Activated naive CD8-positive, alpha-beta T cell treated with anti-CD3 and anti-CD28 coated beads for 36 hours (primary cell): ENCODE data around the gene NET1. TPM values are rescaled to one million over a fixed set of nuclear protein-coding genes. Genes with fewer than 3 reads are reported as not detected.
"Not testable (repeated sequence)": the region's sequence is repeated elsewhere in the genome, so short reads cannot be mapped to it uniquely, and the experiment has no call there.

Experiments
- DNase-seq: peaks from one replicate; pipeline ENCODE4 v3.0.0; 2021
- H3K27ac Mint-ChIP-seq: one replicate; pipeline ENCODE4 v1.8.0; 2022; ENCODE audit warnings: mild to moderate bottlenecking, moderate library complexity, mixed read lengths
- H3K27me3 Mint-ChIP-seq: one replicate; pipeline ENCODE4 v1.8.0; 2022; ENCODE audit warnings: mild to moderate bottlenecking, mixed read lengths
- H3K36me3 Mint-ChIP-seq: one replicate; pipeline ENCODE4 v1.8.0; 2021; ENCODE audit warnings: mild to moderate bottlenecking, mixed read lengths
- H3K4me1 Mint-ChIP-seq: one replicate; pipeline ENCODE4 v1.8.0; 2021; ENCODE audit warnings: mixed read lengths
- H3K4me3 Mint-ChIP-seq: one replicate; pipeline ENCODE4 v1.8.0; 2022; ENCODE audit warnings: mild to moderate bottlenecking, moderate library complexity, mixed read lengths
- H3K9me3 Mint-ChIP-seq: one replicate; pipeline ENCODE4 v1.8.0; 2022; ENCODE audit warnings: mixed read lengths
- total RNA-seq, 2 experiments: library from RNA; stranded (reverse); gene quantifications; one replicate each; pipeline ENCODE4 v1.2.3, GENCODE V29; 2021

Gene NET1
- total RNA-seq, 2 experiments from 2014 or later: 30.6 to 30.7 TPM

DNA sequence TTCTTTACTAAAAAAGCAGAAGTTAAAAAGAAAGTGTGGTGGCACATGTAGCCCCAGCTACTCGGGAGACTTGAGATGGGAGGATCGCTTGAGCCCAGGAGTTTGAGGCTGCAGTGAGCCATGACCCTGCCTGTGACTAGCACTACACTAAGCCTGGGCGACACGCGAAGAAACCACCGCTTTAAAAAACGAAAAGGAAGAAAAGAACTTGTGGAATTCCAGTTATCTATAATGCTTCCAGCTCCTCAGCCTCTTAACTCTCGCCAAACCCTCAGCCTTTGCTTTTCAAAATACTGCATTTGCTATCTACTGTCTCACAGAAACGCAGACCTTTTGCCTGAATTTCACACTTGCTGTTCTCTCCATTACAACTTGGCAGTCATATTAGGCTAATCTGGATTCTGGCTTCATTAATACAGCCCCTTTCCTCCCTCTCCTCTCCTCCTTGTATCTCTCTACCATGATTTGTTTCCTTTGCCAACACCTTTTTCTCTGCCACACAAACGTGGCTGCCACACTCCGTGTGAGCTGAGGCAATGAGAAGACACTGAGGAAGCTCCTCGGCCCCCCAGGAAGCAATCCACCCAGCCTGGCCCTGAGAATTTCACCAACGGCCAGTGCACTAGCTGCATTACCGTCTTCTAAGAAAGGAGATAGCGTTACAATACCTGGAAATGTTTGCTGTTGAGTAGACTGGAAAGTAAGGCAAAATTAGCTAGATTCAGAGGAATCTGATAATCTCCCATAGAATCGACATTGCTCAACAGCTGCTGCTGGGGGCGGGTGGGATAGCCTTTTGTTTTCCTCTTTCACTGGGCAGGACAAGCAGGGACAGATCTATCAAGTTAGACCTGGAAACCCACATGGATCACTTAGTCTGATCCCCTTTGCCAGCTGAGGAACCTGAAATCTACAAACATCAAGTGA lies 49.8 kb downstream of the NET1 start:
- peaks cover 14% of the 10 kb centered on the region for H3K36me3 Mint-ChIP-seq
- H3K4me3 Mint-ChIP-seq: no peak overlapping the region
- peaks cover 11% of the 10 kb centered on the region for H3K4me1 Mint-ChIP-seq
- H3K27ac Mint-ChIP-seq: no peak overlapping the region
- no peak for DNase-seq
- H3K27me3 Mint-ChIP-seq: peaks cover 6% of the 10 kb centered on the region
- H3K9me3 Mint-ChIP-seq: no peaks in the 10 kb centered on the region

- peaks cover 9% of the 10 kb centered on the region for H3K4me1 Mint-ChIP-seq
- DNase-seq: no peak
- H3K27me3 Mint-ChIP-seq: peaks cover 6% of the 10 kb centered on the region
- no peaks in the 10 kb centered on the region for H3K9me3 Mint-ChIP-seq
- H3K27ac Mint-ChIP-seq: no peak overlapping the region
- H3K36me3 Mint-ChIP-seq: peaks cover 12% of the 10 kb centered on the region
- H3K4me3 Mint-ChIP-seq: no peak overlapping the region
Observed at GRCh38 chr10:5462841-5463293, 50.5 kb downstream of the NET1 start.

GRCh38 chr10:5464546-5464945 lies 52.2 kb downstream of the NET1 start:
- Mint-ChIP-seq H3K27ac (no peak overlapping the region), H3K27me3 (peaks cover 6% of the 10 kb centered on the region), H3K4me3 (no peak overlapping the region), H3K36me3 (peaks cover 2% of the 10 kb centered on the region), H3K4me1 (peaks cover 3% of the 10 kb centered on the region), H3K9me3 (no peaks in the 10 kb centered on the region)
- DNase-seq: no peak

DNA sequence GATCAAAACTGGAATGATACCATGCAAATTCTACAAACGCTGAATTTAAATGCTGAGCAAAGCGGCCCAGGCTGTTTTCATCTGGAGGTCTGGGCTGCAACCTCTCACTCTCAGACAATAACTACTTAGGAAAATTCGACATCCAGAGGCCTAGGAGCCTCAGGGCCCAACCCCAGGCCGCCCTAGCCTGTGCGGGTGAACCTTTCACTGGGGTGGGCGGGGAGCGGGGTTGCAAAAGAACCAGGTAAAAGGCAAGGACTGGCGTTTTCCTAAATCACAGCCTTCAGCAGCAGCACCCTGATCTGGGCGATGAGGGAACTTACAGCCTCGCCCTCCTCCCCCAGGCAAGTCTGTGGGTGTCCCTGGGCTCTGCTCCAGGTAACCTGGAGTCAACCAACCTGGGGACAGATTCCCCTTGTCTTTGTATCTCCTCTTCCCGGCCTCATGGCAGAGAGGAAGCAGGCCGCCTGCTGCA lies 53.7 kb downstream of the NET1 start:
- Mint-ChIP-seq H3K27ac (no peak overlapping the region), H3K27me3 (peaks cover 6% of the 10 kb centered on the region), H3K4me1 (peaks cover 3% of the 10 kb centered on the region), H3K4me3 (no peak overlapping the region), H3K9me3 (no peaks in the 10 kb centered on the region), H3K36me3 (peaks cover 2% of the 10 kb centered on the region)
- no peak for DNase-seq

DNA sequence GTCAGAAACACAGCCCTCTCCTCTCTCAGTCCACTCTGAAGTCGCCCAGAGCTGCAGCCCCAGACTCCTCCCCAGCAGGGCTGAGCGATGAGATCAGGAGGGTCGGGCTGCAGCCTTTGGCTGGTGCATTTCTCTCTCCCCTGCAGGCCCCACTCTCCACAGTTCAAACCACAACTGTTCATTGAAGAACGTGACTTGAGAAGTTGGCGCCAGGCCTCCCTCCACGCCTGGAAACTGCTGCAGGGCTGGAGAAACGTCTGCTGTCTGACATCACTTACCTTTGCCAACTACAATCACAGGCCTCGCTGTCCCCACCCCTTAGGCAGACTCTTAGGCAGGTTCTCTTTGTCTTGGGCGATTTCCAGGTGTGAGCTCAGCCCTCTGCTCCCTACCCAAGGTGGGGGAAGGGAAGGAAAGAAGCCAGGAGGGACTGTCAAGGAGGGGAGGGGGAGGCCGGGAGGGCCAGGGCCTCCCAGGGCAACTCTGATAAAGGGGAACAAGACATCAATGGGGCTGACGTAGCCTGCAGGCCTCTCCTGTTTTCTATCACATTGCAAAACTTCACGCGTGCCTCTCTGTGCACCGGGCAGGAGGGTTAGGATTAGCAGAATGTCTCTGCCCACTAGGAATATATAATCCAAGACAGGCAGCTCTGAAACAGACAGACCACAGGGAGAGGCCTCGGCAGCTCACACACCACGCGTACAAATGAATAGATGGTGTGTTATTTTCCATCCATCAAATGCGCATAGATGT lies 54.3 kb downstream of the NET1 start:
- no peaks in the 10 kb centered on the region for H3K36me3 Mint-ChIP-seq
- no peak for DNase-seq
- H3K27me3 Mint-ChIP-seq: peaks cover 6% of the 10 kb centered on the region
- no peak overlapping the region for H3K27ac Mint-ChIP-seq
- H3K9me3 Mint-ChIP-seq: no peaks in the 10 kb centered on the region
- H3K4me3 Mint-ChIP-seq: no peak overlapping the region
- peaks cover 3% of the 10 kb centered on the region for H3K4me1 Mint-ChIP-seq

DNA sequence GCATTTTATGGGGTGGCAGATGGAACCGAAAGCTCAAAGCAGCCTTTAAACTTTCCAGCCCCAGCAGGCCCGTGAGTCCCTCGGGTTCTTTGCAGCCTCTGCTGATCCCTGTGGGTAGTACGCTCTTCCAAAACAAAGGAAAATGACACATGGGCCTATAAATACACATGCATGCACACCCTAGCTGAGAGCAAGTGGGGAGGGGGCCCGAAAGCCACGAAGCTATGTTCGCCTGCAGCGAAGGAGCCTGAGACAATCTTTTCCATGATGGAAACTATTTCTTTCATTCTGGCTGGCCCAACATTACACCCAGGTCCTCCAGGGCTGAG lies 54.8 kb downstream of the NET1 start:
- Mint-ChIP-seq H3K4me3 (no peak overlapping the region), H3K4me1 (peaks cover 3% of the 10 kb centered on the region), H3K36me3 (no peaks in the 10 kb centered on the region), H3K27ac (no peak overlapping the region), H3K9me3 (no peaks in the 10 kb centered on the region), H3K27me3 (peaks cover 6% of the 10 kb centered on the region)
- no peak for DNase-seq

DNA sequence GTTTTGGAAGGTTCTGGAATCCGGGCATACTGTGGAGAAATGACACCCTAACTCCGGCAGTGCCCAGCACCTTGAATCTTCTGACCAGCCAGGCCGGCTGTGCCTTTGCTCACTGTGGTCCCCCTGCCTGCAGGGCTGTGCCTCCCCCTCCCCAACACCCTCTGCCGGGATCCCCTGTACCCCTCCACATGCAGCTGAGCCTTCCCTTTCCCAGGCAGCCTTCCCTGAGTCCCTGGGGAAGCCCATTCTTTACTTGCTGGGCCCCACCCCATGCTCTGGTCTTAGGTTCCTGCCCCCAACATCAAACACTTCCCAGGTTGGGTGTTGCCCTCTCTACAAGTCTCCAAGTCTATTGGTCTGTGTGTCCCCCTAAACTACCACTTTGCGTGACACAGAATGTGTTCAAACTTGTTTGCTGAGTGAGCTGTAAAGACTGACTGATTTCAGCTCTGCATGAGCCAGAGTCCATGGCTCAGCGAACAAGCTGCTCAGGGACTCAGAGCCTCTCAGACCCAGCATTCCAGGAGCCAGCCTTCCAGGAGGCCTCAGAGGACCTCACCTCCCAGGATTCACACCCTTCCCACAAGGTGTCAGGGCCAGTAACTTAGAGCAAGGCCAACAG lies 55.4 kb downstream of the NET1 start:
- peaks cover 6% of the 10 kb centered on the region for H3K27me3 Mint-ChIP-seq
- DNase-seq: no peak
- no peak overlapping the region for H3K4me3 Mint-ChIP-seq
- peaks cover 3% of the 10 kb centered on the region for H3K4me1 Mint-ChIP-seq
- no peak overlapping the region for H3K27ac Mint-ChIP-seq
- H3K36me3 Mint-ChIP-seq: no peaks in the 10 kb centered on the region
- H3K9me3 Mint-ChIP-seq: no peaks in the 10 kb centered on the region

DNA sequence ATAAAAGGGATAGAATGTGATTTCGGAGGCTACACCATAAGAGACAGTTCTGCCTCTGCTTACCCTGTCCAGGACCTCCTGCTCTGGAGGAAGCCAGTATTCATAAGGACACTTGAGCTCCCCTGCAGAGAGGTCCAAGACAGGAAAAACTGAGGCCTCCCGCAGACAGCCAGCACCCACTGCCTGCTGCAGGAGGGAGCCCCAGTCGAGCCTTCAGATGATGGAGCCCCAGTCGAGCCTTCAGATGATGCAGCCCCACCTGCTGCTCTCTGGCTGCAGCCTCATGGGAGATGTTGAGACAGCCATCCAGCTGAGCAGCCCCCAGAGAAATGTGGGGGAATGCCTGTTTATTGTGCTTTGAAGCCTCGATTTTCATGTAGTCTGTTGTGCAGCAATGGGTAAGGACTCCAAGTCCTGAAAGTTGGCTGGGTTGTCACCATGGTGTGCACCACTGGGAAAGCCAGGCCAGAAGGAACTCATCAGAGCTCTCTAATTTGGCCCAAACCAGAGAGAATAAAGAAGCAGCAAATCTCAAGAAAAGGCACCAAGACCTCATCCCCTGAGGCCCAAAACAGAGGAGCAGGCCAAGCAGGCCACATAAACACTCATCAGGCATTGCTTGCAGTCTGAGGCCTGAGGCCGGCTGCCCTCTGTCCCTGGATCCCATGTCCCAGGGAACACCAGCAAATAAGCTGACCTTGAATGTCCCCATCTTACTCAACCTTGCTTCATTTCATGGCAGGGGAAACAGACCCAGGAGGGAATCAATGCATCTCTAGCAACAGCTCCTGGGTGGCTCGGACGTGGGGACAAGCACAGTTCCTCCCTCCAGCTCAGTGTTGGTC lies 56.1 kb downstream of the NET1 start:
- peaks cover 3% of the 10 kb centered on the region for H3K4me1 Mint-ChIP-seq
- no peaks in the 10 kb centered on the region for H3K36me3 Mint-ChIP-seq
- no peaks in the 10 kb centered on the region for H3K9me3 Mint-ChIP-seq
- peaks cover 3% of the 10 kb centered on the region for H3K27me3 Mint-ChIP-seq
- H3K4me3 Mint-ChIP-seq: no peak overlapping the region
- no peak overlapping the region for H3K27ac Mint-ChIP-seq
- no peak for DNase-seq

DNA sequence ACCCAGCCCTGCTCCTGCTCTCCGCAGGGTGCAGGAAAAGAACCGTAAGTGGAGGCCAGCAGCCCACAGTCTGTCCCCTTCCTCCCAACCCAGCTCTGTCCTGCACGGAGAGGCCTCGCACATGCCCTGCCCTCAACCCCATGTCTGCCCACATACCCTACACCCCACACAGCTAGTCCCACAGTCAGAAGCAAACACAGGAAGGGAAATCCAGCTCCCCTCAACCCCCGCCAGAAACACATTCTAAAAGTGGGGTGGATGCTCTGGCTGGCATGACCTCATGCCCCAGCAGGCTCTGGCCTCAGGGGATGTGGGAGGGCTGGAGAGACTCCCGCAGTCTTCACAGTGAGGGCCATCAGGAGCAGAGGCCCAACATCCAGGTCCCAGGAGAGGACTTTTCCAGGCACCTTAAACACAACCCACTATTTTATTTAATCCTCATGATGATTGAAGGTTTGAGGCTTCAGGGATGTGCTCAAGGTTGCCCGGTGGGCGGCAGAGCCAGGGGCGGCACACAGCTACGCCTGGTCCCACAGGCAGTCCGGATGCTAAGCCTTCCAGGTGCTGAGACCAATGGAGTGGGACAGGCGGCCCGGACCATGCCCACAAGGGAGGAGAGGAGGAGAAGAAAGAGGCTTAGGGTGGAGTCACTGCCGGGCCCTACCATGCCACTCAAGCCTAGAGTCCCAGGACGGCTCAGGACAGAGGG lies 57.1 kb downstream of the NET1 start:
- no peak for DNase-seq
- H3K27ac Mint-ChIP-seq: no peak overlapping the region
- peaks cover 3% of the 10 kb centered on the region for H3K4me1 Mint-ChIP-seq
- H3K36me3 Mint-ChIP-seq: no peaks in the 10 kb centered on the region
- no peaks in the 10 kb centered on the region for H3K9me3 Mint-ChIP-seq
- H3K27me3 Mint-ChIP-seq: no peaks in the 10 kb centered on the region
- H3K4me3 Mint-ChIP-seq: no peak overlapping the region

DNA sequence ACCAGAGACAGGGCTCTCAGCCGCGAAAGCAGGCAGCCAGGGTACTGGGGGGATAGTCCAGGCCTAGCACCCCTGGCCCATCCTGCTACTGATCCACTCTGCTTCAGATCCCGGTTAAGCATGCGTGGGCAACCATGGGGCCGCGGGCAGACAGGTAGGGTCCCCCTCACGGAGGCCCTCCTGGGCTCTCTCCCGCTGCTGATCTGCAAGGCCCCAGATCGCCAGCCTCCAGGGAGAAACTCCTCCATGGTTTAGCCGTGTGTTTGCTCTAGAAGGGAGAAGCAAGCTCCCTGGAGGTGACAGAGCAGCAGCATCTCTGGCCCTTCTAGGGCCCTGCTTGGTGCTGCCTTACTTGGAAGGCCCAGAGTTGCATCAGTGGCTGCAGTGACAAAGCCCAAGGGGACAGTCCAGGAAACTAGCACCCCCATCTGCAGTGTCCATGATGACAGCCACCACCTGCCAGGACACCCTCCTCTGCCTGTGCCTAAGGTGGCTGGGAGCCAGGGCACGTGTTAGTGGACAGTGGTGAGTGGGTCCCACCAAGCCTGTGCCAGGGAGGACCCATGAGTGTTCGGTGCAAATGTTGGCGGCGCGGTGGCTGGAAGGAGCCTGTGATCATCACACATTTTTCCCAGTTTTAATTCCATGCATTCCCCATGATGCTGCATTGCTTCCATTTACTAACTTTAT lies 57.9 kb downstream of the NET1 start:
- DNase-seq: no peak
- Mint-ChIP-seq H3K36me3 (no peaks in the 10 kb centered on the region), H3K4me1 (peaks cover 3% of the 10 kb centered on the region), H3K4me3 (no peak overlapping the region), H3K27me3 (no peaks in the 10 kb centered on the region), H3K27ac (no peak overlapping the region), H3K9me3 (no peaks in the 10 kb centered on the region)

GRCh38 chr10:5474642-5475041 lies 62.3 kb downstream of the NET1 start:
- not testable (repeated sequence) for H3K27me3 Mint-ChIP-seq, H3K4me3 Mint-ChIP-seq, H3K27ac Mint-ChIP-seq, H3K36me3 Mint-ChIP-seq, H3K4me1 Mint-ChIP-seq, DNase-seq, H3K9me3 Mint-ChIP-seq

DNA sequence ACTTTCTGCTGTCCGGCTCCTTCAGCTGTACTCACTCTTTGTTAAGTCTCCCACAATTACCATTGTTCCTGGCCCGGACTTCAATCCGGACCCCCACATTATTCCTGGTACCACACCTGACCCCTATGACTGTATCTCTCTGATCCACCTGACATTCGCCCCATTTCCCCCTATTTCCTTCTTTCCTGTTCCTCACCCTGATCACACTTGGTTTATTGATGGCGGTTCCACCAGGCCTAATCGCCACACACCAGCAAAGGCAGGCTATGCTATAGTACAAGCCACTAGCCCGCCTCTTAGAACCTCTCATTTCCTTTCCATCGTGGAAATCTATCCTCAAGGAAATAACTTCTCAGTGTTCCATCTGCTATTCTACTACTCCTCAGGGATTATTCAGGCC lies 62.7 kb downstream of the NET1 start:
- H3K9me3 Mint-ChIP-seq, H3K4me3 Mint-ChIP-seq, H3K36me3 Mint-ChIP-seq, H3K4me1 Mint-ChIP-seq, DNase-seq, H3K27ac Mint-ChIP-seq, H3K27me3 Mint-ChIP-seq: not testable (repeated sequence)

DNA sequence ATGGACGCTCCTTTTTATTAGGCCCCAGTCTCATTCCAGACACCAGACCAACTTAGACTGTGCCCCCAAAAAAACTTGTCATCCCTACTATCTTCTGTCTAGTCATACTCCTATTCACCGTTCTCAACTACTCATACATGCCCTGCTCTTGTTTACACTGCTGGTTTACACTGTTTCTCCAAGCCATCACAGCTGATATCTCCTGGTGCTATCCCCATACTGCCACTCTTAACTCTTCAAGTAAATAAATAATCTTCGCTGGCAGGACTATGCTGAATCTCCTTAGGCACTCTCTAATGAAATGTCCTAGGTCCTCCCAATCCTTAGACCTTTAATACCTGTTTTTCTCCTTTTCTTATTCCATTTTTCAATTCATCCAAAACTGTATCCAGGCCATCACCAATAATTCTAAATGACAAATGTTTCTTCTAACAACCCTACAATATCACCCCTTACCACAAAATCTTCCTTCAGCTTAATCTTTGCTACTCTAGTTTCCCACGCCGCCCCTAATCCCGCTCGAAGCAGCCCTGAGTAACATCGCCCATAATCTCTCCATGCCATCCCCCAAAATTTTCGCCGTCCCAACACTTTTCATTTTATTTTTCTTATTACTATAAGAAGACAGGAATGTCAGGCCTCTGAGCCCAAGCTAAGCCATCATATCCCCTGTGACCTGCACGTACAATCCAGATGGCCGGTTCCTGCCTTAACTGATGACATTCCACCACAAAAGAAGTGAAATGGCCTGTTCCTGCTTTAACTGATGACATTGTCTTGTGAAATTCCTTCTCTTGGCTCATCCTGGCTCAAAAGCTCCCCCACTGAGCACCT lies 63.8 kb downstream of the NET1 start:
- H3K27ac Mint-ChIP-seq, H3K36me3 Mint-ChIP-seq, DNase-seq, H3K4me3 Mint-ChIP-seq, H3K27me3 Mint-ChIP-seq, H3K4me1 Mint-ChIP-seq, H3K9me3 Mint-ChIP-seq: not testable (repeated sequence)
